Measurements from ENCODE around the gene OSMR. TPM values are rescaled to one million over a fixed set of nuclear protein-coding genes. Genes with fewer than 3 reads are reported as not detected.

Gene OSMR
- total RNA-seq, 1 experiment from 2014 or later: 31.6 TPM

DNA sequence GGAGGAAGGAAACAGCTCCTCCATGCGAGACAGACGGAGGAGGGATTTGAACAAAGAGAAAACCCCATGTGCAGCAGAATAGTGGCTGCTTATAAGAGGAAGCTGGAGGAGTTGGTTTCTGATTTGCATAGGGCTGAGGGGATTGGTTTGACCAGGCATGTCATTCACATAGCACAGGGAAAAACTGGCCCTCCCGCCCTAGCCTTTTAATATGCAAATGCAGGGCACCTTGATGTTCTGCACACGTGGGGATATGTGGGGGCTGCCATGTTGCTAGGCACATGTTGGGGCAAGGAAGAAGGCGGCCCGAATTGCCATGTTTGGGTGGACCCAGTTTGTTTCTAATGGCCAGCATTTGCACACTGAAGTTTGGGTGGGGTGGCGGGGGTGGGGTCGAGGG lies 42.2 kb downstream of the OSMR start:
- Histone ChIP-seq H3K27me3 (replicated peaks; ENCODE audit: insufficient read depth, low read depth, low read length, poor library complexity) (no peaks in the 10 kb centered on the region), H3K36me3 (ENCODE audit: insufficient read depth, low read length, poor library complexity, severe bottlenecking) (peaks cover 13% of the 10 kb centered on the region), H3K4me1 (ENCODE audit: insufficient read depth, low read length, poor library complexity, severe bottlenecking) (no peaks in the 10 kb centered on the region), H3K4me3 (ENCODE audit: low read depth, low read length, poor library complexity, severe bottlenecking) (no peak overlapping the region), H3K9me3 (ENCODE audit: low read depth, low read length, poor library complexity, severe bottlenecking) (no peaks in the 10 kb centered on the region), H3K27ac (ENCODE audit: low read depth, low read length, poor library complexity, severe bottlenecking) (no peak overlapping the region)
- ChIA-PET CTCF (no interaction called here), POLR2A (ENCODE audit: low non-redundant PET) (no interaction called here)
- no TSS peak for BruUV-seq (replicated peaks)
- intact Hi-C loops (cut with micrococcal nuclease; ENCODE audit: unreplicated experiment): no loop called here
- no peak for TF ChIP-seq EZH2 (IDR thresholded peaks at IDR 0.05; ENCODE audit: borderline replicate concordance, low read depth, low read length, poor library complexity, severe bottlenecking)
- TF ChIP-seq, protein P1, sequence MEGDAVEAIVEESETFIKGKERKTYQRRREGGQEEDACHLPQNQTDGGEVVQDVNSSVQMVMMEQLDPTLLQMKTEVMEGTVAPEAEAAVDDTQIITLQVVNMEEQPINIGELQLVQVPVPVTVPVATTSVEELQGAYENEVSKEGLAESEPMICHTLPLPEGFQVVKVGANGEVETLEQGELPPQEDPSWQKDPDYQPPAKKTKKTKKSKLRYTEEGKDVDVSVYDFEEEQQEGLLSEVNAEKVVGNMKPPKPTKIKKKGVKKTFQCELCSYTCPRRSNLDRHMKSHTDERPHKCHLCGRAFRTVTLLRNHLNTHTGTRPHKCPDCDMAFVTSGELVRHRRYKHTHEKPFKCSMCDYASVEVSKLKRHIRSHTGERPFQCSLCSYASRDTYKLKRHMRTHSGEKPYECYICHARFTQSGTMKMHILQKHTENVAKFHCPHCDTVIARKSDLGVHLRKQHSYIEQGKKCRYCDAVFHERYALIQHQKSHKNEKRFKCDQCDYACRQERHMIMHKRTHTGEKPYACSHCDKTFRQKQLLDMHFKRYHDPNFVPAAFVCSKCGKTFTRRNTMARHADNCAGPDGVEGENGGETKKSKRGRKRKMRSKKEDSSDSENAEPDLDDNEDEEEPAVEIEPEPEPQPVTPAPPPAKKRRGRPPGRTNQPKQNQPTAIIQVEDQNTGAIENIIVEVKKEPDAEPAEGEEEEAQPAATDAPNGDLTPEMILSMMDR (conservative IDR thresholded peaks at IDR 0.05; ENCODE audit: low read depth, low read length): no peak
- DNase-seq (ENCODE audit: low spot score): peak; percentile 11

DNA sequence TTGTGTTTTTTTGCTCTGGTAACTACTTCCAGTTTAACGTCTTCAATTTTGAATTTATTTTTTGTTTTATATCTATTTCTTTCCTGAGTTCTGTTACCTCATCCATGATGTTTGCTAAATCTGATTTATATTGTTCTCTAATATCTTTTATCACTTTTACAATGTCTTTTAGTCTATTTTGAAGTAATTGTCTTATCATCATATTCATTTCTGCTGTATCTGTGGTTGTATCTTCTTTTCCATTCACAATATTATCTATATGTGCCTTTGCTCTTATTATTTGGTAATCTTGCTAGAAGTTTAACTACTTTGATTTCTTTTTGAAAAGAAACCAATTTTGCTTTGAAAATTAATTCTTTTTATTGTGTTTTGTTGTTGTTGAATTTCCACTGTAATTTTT lies 43.6 kb downstream of the OSMR start:
- DNase-seq (ENCODE audit: low spot score): no peak
- no peaks in the 10 kb centered on the region for H3K27me3 ChIP-seq (replicated peaks; ENCODE audit: insufficient read depth, low read depth, low read length, poor library complexity)
- ChIA-PET CTCF (no interaction called here), POLR2A (ENCODE audit: low non-redundant PET) (no interaction called here)
- peaks cover 9% of the 10 kb centered on the region for H3K36me3 ChIP-seq (ENCODE audit: insufficient read depth, low read length, poor library complexity, severe bottlenecking)
- BruUV-seq (replicated peaks): no TSS peak
- no peak overlapping the region for H3K27ac ChIP-seq (ENCODE audit: low read depth, low read length, poor library complexity, severe bottlenecking)
- TF ChIP-seq, protein P1 (conservative IDR thresholded peaks at IDR 0.05; ENCODE audit: low read depth, low read length): no peak
- no peak for TF ChIP-seq EZH2 (IDR thresholded peaks at IDR 0.05; ENCODE audit: borderline replicate concordance, low read depth, low read length, poor library complexity, severe bottlenecking)
- no peak overlapping the region for H3K4me3 ChIP-seq (ENCODE audit: low read depth, low read length, poor library complexity, severe bottlenecking)
- intact Hi-C loops (cut with micrococcal nuclease; ENCODE audit: unreplicated experiment): no loop called here
- H3K9me3 ChIP-seq (ENCODE audit: low read depth, low read length, poor library complexity, severe bottlenecking): no peaks in the 10 kb centered on the region
- H3K4me1 ChIP-seq (ENCODE audit: insufficient read depth, low read length, poor library complexity, severe bottlenecking): no peaks in the 10 kb centered on the region

DNA sequence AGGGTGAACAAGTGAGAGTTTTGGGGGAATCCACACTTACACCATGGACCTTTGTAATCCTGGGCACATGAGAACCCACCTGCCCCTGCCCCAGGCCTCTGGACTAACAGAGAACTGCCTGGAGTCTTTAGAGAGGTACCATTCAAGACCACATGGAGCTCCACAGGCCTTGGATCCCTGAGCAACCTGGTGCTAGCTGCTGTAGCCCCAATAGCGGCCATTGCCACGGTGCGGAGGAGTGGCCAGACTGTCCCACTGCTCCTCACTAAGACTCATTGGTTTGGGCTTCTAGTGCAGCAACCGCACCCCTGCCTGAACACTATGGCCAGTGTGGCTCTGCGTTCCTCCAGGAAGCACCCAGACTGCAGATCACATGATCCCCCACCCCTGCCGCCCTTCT lies 45.8 kb downstream of the OSMR start:
- no peak overlapping the region for H3K27ac ChIP-seq (ENCODE audit: low read depth, low read length, poor library complexity, severe bottlenecking)
- no peaks in the 10 kb centered on the region for H3K36me3 ChIP-seq (ENCODE audit: insufficient read depth, low read length, poor library complexity, severe bottlenecking)
- POLR2A ChIA-PET (ENCODE audit: low non-redundant PET): no interaction called here
- CTCF ChIA-PET: no interaction called here
- H3K27me3 ChIP-seq (replicated peaks; ENCODE audit: insufficient read depth, low read depth, low read length, poor library complexity): no peaks in the 10 kb centered on the region
- no peak overlapping the region for H3K4me3 ChIP-seq (ENCODE audit: low read depth, low read length, poor library complexity, severe bottlenecking)
- intact Hi-C loops (cut with micrococcal nuclease; ENCODE audit: unreplicated experiment): no loop called here
- no peaks in the 10 kb centered on the region for H3K4me1 ChIP-seq (ENCODE audit: insufficient read depth, low read length, poor library complexity, severe bottlenecking)
- no peak for DNase-seq (ENCODE audit: low spot score)
- TF ChIP-seq EZH2 (IDR thresholded peaks at IDR 0.05; ENCODE audit: borderline replicate concordance, low read depth, low read length, poor library complexity, severe bottlenecking): no peak
- TF ChIP-seq, protein P1 (conservative IDR thresholded peaks at IDR 0.05; ENCODE audit: low read depth, low read length): no peak
- BruUV-seq (replicated peaks): no TSS peak
- peaks cover 15% of the 10 kb centered on the region for H3K9me3 ChIP-seq (ENCODE audit: low read depth, low read length, poor library complexity, severe bottlenecking)

Measured in A673 (cell line).